ENCODE data around the gene WHAMM. TPM values are rescaled to one million over a fixed set of nuclear protein-coding genes. Genes with fewer than 3 reads are reported as not detected.
"Not testable (repeated sequence)": the region's sequence is repeated elsewhere in the genome, so short reads cannot be mapped to it uniquely, and the experiment has no call there.

The WHAMM gene, protein sequence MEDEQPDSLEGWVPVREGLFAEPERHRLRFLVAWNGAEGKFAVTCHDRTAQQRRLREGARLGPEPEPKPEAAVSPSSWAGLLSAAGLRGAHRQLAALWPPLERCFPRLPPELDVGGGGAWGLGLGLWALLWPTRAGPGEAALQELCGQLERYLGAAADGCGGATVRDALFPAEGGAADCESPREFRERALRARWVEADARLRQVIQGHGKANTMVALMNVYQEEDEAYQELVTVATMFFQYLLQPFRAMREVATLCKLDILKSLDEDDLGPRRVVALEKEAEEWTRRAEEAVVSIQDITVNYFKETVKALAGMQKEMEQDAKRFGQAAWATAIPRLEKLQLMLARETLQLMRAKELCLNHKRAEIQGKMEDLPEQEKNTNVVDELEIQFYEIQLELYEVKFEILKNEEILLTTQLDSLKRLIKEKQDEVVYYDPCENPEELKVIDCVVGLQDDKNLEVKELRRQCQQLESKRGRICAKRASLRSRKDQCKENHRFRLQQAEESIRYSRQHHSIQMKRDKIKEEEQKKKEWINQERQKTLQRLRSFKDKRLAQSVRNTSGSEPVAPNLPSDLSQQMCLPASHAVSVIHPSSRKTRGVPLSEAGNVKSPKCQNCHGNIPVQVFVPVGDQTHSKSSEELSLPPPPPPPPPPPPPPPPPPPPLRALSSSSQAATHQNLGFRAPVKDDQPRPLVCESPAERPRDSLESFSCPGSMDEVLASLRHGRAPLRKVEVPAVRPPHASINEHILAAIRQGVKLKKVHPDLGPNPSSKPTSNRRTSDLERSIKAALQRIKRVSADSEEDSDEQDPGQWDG
- total RNA-seq (2014; rRNA removed; shearing (Covaris generic)): 4.7 and 6.3 TPM in 2 replicates

DNA sequence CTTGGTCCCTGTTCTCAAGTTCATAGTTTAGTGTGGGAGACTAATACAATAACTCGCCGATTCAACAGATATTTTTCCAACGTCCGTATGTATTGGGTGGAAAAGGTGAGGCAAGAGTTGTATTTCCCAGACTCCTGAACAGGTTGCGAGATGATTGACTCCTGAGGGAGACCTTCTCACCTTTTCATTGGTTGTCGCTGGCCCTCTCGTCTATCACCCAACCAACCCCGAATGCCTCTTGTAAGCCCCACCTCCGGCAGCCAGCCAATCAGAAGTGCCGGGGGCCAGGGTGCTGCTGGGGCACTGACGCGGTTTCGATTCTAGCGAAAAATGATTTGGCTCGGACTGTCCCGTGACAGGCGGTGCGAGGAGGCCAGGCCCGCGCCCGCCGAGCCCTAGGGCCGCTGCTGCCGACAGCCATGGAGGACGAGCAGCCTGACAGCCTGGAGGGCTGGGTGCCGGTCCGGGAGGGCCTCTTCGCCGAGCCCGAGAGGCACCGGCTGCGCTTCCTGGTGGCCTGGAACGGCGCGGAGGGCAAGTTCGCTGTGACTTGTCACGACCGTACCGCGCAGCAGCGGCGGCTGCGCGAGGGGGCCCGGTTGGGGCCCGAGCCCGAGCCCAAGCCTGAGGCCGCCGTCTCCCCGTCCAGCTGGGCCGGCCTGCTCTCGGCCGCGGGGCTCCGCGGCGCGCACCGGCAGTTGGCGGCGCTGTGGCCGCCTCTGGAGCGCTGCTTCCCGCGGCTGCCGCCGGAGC is at the start of gene WHAMM:
Gene WHAMM, plus strand, starts transcription at position 321 of the 753 bp plus-strand sequence. Its CDS starts 99 bp downstream, at position 420.
- peak; percentile 97 for DNase-seq (ENCODE audit: low spot score)

DNA sequence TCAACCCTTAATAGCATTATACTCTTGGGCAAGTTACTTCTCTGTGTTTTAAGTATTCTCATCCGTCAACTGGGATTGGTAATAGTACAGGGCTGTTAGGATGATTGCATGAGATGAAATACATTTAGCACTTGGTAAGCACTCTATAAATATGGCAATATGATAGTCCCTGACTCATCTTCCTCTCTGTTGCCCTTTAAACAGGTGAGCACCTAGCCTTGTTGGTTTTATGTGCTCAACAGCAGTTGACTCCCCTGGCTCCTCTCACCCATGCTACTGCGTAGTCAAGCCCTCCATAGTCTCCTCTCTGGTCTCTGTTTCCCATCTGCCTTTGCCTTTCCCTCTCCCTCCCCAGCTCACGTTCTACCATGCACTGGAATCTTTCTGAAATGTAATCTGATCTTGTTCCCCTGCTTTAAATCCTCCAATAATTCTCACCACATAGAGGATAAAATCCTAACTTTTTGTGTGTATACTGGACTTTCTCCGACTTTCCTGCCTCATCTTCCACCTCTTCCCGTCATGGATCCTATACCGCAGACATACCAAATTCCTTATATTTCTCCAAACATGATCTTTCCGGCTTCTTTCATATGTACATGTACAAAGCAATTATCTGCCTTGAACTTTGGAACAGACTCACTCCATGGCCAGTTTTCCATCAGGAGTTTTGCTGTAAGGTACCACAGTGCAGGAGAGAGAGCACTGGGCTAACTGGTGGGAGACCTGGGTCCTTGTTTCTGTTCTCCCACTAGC is 45.9 kb upstream of the WHAMM start:
- DNase-seq (ENCODE audit: low spot score): no peak

DNA sequence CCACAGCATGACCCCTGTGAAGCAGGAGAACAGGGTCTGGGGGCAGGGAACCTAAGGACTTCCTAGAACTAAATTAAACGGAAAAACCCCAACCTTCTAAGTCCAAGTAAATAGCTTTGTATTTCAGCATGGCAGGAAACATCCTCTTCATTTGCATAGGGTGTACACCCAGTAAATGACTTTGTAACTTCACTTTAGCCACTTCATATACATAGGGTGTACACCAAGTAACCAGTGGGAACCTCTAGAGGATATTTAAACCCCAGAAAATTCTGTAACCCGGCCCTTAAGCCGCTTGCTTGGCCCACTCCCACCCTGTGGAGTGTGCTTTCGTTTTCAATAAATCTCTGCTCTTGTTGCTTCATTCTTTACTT is 45.3 kb upstream of the WHAMM start:
- DNase-seq (ENCODE audit: low spot score): no peak

DNA sequence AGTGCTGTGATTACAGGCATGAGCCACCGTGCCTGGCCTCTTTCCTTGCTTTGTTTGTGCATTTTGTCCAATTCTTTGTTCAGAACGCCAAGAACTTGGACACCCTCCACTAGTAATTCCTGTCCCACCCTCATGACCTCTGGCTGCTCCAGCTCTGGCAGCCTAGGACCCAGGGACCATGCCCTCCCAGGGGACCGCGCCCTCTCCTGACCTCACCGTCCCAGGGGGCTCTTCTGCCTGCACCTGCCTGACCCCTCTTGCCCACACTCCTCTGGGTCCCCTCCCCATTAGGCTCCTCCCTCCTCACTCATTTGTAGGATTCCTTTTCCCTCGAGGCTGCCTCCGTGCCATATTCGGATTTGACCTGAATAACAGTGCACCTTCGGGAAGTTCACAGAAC is 44.7 kb upstream of the WHAMM start:
- no peak for DNase-seq (ENCODE audit: low spot score)

DNA sequence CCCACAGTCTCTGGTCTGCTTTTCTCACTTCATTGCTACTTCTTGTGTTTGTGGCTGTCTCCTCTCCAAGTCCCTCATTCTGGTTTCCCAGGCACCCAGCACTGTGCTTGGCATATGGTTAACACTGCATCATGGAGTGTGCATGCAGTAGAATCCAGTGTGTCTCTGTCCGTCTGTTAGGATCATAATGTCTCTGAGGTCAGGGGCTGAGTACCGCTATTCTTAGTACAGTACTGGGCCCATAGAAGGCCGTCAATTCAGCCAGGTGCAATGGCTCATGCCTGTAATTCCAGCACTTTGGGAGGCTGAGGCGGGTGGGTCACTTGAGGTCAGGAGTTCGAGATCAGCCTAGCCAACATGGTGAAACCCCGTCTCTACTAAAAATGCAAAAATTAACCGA is 43.2 kb upstream of the WHAMM start:
- not testable (repeated sequence) for DNase-seq (ENCODE audit: low spot score)

DNA sequence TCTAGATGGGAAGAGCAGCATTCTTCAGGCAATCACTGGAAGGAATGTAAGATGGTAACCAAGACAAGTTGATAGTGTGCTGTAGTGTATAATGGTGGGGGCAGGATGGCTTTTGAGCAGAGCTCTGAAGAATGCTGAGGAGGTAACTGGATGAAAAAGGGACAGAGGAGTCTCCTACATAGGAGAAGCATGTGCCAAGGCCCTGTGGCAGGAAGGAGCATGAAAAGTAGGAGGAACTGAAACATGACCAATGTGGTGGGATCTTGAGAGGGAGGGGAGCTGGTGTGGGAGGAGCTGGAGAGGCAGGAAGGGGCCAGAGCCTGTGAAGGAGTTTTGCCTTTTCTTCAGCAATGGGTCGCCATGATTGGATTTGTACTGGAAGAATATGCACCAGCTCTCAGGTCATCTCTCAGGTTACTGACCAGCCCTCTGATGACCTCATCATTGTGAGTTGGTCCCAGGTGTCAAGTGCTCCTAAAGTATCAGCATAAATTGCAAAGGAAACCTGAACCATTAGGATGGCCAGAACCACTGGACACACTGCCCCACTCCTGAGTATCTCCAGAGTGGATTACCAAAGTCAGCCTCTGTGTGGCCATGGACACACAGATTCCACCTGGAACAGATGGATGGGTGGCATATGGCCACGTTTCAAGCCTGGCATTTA is 42.1 kb upstream of the WHAMM start:
- DNase-seq (ENCODE audit: low spot score): no peak

DNA sequence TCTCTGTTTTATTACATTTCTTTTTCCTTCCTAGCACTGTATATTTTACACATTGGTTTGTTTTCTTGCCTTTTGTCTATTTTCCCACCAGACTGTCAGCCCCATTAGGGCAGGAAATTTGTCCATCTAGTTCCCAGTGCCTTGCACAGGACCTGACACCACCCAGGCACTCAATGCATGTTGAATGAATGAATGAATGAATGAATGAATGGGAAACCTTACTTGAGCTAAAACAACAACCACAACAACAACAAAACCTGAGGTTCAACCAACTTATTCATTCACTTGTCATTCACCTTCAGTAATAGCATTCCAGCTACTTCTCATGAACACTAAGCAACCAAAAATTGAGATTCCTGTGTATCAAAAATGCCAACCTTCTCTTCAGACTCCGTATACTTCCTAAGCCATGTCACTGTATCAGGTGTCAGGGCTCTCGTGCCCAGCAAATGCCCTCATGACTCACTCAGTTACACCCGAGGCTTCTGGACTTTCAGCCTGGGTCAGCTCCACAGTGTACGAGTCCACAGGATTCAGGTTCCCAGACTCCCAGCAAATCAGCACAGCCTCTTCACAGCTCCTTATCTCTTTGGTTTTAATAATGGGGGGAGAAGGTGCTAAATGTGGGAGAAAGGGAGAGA is 40.9 kb upstream of the WHAMM start:
- peak; percentile 22 for DNase-seq (ENCODE audit: low spot score)

DNA sequence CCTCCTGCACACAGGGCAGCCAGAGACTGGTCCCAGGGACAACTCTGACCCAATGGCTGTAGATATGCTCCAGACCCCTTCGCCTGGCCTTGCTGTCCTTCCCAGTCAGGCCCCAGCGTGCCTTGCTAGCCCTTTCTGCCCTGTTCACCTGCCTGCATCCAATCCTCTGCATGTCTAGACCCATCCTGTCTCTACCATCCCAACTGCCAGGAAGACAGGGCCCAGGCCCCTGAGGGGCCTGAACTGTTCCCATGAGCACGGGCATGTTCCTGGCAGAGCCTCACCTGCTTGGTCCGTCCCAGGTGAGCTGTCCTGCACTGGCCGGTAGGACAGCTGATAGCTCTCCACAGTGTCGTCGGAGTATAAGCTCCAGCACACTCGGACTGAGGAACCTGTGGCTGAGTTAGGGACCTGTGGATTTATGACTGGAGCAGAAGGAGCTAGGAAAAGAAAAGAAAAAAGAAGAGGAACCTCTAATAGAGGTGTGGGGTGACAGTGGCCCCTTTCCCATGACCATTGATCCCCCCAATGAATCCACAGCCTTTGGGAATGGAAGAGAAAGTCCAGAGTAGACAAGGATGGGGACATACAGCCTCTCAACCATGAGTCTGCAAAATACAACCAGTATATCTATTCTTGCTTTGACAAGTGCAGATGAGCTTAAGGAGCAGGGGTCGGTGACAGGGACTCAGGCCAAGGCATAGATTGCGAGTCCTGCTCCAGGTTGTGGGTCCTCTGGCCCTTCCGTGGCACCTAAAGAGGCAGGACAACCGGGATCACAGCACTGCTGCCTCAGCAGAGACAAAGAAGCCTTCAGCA is 37.4 kb upstream of the WHAMM start:
- no peak for DNase-seq (ENCODE audit: low spot score)

DNA sequence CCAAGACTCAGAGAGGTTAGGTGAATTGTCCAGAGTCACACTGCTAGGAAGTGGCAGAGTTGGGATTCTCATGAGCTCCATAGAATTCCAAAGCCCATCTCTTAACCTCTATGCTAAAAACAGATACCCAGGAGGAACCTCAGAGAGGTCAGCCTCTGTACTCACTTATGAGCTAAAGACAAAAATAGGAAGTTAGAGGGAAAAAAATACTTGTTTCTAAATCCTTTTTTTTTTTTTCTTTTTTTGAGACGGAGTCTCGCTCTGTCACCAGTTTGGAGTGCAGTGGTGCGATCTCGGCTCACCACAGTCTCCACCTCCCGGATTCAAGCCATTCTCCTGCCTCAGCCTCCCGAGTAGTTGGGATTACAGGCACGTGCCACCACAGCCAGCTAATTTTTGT is 34.9 kb upstream of the WHAMM start:
- DNase-seq (ENCODE audit: low spot score): no peak

DNA sequence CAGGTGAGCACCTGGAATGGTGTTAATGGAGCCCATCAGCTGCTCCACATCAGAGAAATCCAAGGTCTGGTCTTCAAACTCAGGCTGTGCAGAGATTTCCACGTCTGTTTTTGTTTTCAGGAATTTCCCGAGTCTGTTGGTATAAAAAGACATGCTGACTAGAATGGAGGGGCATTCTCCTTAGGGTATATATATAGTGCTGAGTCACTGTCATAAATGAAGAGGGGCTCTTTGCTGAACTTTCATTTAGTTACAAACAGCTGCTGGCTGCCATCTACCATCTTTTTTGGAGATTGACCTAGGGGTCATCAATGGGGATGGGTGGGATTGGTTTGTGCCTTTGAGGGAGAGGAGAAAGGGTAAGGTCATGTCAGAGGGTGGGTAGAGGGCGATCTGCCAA is 30.7 kb upstream of the WHAMM start:
- DNase-seq (ENCODE audit: low spot score): no peak

DNA sequence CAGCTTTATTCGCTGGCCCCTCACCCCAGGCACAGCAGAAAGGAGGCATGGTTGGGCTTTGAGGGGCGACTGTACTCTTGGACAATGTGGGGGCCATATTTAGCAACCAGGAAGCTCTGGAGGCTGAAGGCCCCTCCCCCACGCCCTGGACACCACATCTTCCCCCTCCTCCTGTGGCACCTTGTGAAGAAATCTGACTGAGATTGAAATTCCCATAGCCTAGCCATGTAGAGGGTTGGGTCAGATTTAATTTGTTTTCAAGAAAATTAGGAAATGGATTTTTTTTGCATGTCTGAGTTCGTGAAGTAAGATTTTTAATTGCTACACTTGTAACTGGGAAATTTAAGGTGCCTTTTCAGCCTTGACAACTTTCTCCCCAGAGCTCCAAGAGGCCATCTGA is 28.1 kb upstream of the WHAMM start:
- DNase-seq (ENCODE audit: low spot score): no peak

DNA sequence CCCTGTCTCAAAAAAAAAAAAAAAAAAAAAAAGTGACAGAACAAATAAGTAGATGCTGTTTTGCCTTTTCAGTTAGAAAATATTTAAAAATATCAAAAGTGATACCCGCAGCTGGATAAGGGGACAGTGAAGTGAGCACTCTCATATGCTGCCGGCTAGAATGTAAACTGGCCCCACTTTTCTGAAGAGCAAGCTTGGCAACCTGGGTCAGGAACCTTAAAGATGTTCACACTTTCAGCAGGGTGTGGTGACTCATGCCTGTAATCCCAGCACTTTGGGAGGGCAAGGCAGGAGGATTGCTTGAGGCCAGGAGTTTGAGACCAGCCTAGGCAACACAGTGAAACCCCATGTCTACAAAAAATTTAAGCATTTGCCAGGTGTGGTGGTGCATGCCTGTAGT is 20.9 kb upstream of the WHAMM start:
- no peak for DNase-seq (ENCODE audit: low spot score)

DNA sequence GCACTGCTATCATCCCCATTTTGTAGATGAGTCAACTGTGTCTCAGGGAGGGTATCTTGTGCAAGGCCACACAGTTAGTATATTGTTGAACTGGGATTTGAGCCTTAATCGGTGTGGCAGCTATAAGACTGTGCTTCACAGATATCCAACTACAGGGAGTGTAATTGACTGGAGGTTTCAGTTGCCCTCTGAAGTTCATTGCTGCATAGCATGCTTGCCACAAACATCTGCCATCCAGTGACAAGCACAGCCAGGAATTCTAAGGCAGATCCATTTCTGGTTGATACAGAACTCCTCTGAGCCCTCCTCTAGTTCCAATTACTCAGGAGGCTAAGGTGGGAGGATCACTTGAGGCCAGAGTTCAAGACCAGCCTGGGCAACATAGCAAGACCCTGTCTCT is 19.9 kb upstream of the WHAMM start:
- DNase-seq (ENCODE audit: low spot score): no peak

DNA sequence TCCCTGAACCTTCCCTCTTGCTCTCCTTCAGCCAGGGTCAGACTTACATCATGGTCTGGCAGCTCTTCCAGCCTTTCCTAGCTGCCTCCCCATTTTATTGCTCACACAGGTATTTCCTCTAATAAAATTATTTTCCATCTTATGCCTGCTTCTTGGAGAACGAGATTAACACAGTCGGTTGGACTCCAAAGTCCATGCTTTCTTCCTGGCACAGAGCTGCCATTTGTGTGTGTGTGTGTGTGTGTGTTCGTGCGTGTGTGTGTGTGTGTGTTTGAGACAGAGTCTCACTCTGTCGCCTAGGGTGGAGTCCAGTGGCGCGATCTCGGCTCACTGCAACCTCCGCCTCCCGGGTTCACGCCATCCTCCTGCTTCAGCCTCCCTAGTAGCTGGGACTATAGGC is 19.1 kb upstream of the WHAMM start:
- no peak for DNase-seq (ENCODE audit: low spot score)

DNA sequence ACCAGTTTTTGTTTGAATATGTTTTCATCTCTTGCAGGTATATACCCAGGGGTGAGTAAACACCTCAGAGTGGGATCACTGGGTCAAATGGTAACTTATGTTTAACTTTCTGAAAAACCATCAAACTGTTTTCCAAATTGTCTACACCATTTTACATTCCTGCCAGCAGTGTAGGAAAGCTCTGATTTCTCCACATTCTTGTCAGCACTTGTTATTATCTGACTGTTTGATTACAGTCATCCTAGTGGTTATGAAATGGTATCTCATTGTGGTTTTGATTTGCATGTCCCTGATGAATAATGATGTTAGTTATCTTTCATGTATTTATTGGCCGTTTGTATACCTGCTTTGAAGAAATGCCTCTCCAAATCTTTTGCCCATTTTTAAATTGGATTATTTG is 17.4 kb upstream of the WHAMM start:
- no peak for DNase-seq (ENCODE audit: low spot score)

DNA sequence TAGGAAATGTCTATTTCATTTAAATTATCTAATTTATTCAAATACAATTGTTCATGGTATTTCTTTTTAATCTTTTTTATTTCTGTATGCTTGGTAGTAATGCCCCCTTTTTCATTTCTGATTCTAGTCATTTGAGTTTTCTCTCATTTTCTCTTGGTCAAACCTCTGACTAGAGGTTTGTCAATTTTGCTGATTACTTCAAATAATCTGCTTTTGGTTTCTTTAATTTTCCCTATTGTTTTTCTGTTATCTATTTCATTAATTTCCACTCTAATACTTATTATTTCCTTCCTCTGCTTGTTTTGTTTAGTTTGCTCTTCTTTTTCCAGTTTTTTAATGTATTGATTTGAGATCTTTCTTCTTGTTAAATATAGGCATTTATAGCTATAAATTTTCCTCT is 15.7 kb upstream of the WHAMM start:
- no peak for DNase-seq (ENCODE audit: low spot score)

DNA sequence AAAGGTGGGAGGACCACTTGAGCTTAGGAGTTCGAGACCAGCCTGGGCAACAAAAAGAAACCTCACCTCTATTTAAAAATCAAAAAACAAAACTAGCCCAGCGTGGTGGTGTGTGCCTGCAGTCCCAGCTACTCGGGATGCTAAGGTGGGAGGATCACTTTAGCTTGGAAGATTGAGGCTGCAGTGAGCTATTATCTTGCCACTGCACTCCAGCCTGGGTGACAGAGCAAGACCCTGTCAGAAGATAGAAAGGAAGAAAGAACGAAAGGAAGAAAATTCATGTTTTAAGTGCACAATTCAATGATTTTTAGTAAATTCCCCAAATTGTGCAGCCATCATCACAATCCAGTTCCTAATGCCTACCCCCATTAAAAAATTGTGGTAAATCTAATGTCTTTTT is 11.3 kb upstream of the WHAMM start:
- no peak for DNase-seq (ENCODE audit: low spot score)

DNA sequence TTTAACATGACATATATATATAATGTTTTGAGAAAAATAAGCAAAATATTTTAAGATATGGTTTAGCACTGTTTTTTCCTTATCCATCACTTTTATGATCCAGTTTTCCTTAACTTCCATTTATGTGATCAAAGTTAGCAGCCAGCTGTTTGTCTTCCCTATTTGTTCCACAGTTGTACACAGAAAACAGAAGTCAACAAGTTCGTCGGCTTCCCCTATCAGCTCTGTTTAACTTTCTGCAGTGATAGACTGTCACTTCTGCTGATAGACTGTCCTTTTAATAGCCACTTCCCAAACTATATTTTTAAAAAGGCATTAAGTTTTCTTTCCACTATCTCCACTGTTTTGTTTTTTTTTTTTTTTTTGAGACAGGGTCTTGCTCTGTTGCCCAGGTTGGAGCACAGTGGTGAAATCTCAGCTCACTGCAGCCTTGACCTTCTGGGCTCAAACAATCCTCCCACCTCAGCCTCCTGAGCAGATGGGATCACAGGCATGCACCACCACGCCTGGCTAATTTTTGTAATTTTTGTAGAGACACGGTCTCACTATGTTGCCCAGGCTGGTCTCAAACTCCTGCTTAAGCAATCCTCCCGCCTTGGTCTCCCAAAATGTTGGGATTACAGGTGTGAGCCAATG is 10.8 kb upstream of the WHAMM start:
- DNase-seq (ENCODE audit: low spot score): no peak

DNA sequence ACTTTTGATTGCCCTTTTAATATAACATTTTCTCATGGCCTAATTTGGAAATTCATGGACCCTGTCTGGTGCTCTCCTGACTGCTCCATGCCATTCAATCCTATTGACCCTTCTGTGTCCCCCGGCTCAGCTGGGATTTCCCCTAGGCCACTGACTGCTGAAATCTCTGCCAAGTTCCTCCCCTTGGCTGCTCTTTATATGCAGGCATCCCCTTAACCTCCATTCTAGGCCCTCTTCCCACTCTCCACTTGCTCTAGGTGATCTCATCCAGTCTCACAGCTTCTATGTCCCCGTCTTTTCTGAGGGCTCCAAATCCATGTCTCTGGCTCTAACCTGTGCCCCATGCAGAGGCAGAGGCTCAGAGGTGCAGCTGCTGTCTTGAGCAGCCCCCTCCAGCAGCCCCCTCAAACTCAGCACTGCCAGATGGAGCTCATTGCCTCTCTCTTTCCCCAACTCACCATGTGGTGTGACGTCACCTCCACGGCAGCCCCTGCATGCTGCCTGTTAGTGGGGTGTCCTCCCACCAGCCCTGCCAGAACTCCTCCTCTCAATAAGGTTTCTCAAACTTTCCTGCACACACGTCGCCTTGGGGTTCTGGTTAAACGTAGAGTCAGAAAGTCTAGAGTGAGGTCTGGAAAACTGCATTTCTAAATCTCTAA is 10.1 kb upstream of the WHAMM start:
- no peak for DNase-seq (ENCODE audit: low spot score)
